Small intestine (tissue), 7 donors: Measurements from ENCODE around the gene CDC42. TPM values are rescaled to one million over a fixed set of nuclear protein-coding genes. Genes with fewer than 3 reads are reported as not detected.

Experiments
- DNase-seq, 2 donors: peaks; one replicate each; pipeline versions ENCODE4 v3.0.0 to v3.0.0-alpha.2; 2013
- FAIRE-seq: peaks from 2 replicates; lab custom pipeline; 2012; peaks lifted over from hg19 to GRCh38; lab: Jason Lieb, UNC
- H3K27ac ChIP-seq, 3 donors: one replicate each; pipeline ENCODE4 v1.5.1; 2013; ENCODE audit warnings: low read length in 2 of 3, mild to moderate bottlenecking in 2 of 3, control low read depth in 1 of 3, inconsistent platforms in 1 of 3, low read depth in 1 of 3, moderate library complexity in 1 of 3
- H3K27me3 ChIP-seq, 3 donors: one replicate each; pipeline ENCODE4 v1.6.1; 2013; ENCODE audit warnings: low read length in 3 of 3, inconsistent platforms in 1 of 3; ENCODE audit not compliant: control insufficient read depth in 3 of 3, insufficient read depth in 3 of 3
- H3K36me3 ChIP-seq, 3 donors: one replicate each; pipeline ENCODE4 v1.6.1; 2013; ENCODE audit warnings: low read length in 3 of 3, inconsistent platforms in 1 of 3, low read depth in 1 of 3, mild to moderate bottlenecking in 1 of 3, moderate library complexity in 1 of 3; ENCODE audit not compliant: control insufficient read depth in 3 of 3, insufficient read depth in 2 of 3
- H3K4me1 ChIP-seq, 3 donors: one replicate each; pipeline ENCODE4 v1.6.1; 2013; ENCODE audit warnings: low read length in 2 of 3, inconsistent platforms in 1 of 3, low read depth in 1 of 3, mild to moderate bottlenecking in 1 of 3, moderate library complexity in 1 of 3; ENCODE audit not compliant: control insufficient read depth in 3 of 3, insufficient read depth in 2 of 3
- H3K4me3 ChIP-seq, 3 donors: one replicate each; pipeline ENCODE4 v1.5.1; 2013; ENCODE audit warnings: low read length in 3 of 3, control low read depth in 1 of 3, inconsistent platforms in 1 of 3, low read depth in 1 of 3, mild to moderate bottlenecking in 1 of 3, moderate library complexity in 1 of 3
- H3K9me3 ChIP-seq, 2 donors: one replicate each; pipeline ENCODE4 v1.6.1; 2013; ENCODE audit warnings: low read depth in 1 of 2, low read length in 1 of 2; ENCODE audit not compliant: control insufficient read depth in 2 of 2, insufficient read depth in 1 of 2
- WGBS, 3 donors: extraction: QIAGEN DNeasy Blood & Tissue Kit; methylation state at CpG; one replicate each; pipeline ENCODE4 v1.1.7; 2013; 5-methylcytosine and 5-hydroxymethylcytosine counted together
- polyA plus RNA-seq, 4 donors: library from polyadenylated mRNA; stranded (reverse) in 3 of 4; unstranded in 1 of 4; fragments of 200-250 nt in 3 of 4; fragments of 120-200 nt in 1 of 4; gene quantifications; one replicate each; pipeline versions ENCODE4 v1.2.1 to v1.2.3, GENCODE V29; 2013
- donor health status: healthy with polysubstance abuse.
- donor health status: control.
- donor health status: control.
- donor health status: Bipolar disorder and iron deficiency.
- donor health status: healthy.

The CDC42 gene
- polyA plus RNA-seq, 4 donors = 175 to 255 (median 235) TPM

DNA sequence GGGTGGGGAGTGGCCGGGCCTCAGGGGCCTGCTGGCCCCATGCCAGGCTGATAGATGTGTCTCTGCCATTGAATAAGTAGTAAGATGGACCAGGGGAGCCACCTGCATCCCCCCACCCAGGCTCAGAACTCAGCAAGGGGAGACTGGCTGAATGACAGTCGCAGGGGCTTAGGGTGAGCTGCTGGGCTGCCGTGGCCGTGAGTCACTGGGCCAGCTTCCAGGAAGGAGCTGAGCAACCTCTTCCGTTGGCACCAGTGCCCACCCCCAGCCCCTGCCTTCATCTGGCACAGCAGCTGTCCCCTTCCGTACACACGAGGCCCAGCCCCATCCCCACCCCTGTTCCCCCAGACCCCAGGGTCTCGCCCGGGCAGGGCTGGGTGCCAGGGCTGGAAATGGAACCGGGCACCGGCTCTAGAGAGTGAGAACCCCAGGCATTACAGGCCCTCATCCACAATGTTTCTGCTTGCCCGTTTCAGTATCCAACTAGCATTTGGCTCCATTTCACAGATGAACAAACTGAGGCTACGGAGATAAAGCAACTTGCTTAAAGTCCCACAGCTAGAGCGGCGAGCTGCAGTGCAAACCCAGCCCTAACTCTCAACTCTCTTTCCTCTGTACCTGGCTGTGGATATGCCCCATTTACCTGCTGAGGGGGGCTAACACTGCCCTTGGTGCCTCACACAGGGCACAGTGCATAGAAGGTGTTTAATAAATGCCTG lies 80.2 kb downstream of the CDC42 start:
- no peaks in the 10 kb centered on the region for H3K36me3 ChIP-seq
- WGBS, 3 donors = 69 to 72% (median 70%) methylated on average over 13 to 15 of the region's 15 CpGs
- H3K27me3 ChIP-seq = peaks cover 0 to 14% (median 0%) of the 10 kb centered on the region in 3 donors
- H3K4me3 ChIP-seq = no peak overlapping the region
- no peak overlapping the region for H3K27ac ChIP-seq
- DNase-seq (no peak), FAIRE-seq (no peak)
- H3K4me1 ChIP-seq = no peaks in the 10 kb centered on the region
- no peaks in the 10 kb centered on the region for H3K9me3 ChIP-seq

DNA sequence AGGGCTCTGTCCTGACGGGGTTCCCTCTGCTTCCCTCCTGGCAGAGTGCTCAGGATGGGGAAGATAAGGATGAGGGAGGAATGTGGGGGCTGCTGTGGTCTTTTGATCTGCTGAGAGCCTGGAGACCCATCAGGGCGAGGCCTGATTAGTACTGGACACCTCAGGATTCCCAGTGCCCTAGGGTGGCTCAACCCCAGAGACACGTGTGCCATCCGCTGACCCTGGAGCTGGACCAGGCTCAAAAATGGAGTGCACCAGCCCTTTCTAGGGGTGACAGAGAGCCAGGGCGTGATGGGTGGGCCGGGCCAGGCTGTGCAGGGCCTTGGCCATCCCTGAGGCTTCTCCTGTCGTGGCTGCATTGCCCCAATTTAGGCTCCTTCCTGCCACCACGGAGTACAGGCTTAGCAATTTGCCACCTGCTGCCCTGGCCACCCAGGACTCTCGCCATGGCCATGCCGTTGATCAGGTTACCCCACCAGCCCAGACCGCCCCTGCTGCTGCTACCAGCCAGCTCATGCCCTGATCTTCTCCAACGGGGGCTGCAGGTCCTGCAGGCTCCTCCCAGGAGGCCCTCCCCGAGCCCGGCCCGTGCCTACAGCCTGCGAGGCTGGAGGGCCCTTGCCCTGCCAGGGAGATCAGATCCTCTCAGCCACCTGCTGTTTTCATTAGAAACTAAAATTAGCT lies 80.9 kb downstream of the CDC42 start:
- 59 to 72% (median 69%) methylated on average over 16 of the region's 16 CpGs for WGBS, 3 donors

DNA sequence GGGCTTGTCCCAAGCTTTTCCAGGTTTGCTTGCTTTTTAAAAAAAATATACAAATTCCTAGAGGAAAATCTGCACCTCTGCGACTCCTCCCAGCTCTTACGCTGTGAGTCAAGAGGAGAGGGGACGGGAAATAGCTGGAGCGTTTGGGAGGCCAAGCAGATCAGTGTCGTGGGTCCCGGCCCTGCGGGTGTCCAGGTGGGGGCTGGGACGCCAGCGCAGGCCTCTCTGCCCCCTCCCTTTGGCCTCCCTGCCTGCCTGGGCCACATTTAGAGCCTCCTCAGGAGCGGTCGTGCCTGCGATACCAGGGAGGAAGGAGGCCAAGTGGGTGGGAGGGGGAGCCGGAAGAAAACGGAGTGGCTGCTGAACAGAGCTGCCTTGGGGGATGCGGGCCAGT lies 81.4 kb downstream of the CDC42 start:
- DNase-seq = no peak
- Histone ChIP-seq H3K27me3 (peaks cover 0 to 19% (median 0%) of the 10 kb centered on the region in 3 donors), H3K36me3 (no peaks in the 10 kb centered on the region), H3K9me3 (no peaks in the 10 kb centered on the region), H3K27ac (no peak overlapping the region), H3K4me1 (no peaks in the 10 kb centered on the region), H3K4me3 (no peak overlapping the region)
- FAIRE-seq = no peak
- 40 to 68% (median 67%) methylated on average over 15 of the region's 15 CpGs for WGBS, 3 donors

More for the DNA sequence above, 80.9 kb downstream of the CDC42 start:
- FAIRE-seq (no peak), DNase-seq (no peak)
- Histone ChIP-seq H3K4me3 (no peak overlapping the region), H3K4me1 (no peaks in the 10 kb centered on the region), H3K36me3 (no peaks in the 10 kb centered on the region), H3K27ac (no peak overlapping the region), H3K27me3 (peaks cover 0 to 14% (median 0%) of the 10 kb centered on the region in 3 donors), H3K9me3 (no peaks in the 10 kb centered on the region)

DNA sequence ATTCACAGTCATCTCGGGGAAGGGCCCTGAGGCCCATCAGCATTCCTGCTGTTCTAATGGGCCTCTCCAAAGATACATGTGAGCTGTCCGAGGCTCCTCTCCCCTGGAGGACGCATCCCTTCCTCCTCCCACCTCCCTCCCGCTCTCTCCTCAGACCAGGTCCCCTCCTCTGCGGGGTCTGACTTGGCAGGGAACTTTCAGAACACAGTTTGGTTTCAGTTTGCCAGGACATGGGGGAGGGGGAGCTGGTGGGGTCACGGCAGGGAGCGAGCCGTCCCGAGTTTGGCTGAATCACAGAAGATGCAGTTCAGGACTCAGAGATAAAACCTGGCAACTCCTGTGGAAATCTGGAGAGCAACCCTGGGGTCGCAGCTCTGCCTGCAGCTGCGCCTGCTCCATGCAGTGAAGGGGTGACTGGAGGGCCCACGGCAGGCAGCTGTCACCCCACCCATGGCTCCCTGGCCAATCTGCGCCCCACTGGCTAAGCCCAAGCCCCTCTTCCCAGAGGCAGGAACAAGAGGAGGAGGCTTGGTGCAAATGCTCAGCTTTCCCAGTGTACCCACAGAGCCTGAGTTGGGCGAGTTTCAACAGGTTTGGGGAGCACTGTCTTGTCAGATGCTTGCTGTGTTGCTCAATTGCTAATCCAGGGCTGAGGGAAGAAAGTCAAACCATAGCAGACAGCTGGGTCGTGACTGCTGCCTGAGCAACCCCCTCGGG lies 84.7 kb downstream of the CDC42 start:
- Histone ChIP-seq H3K9me3 (no peaks in the 10 kb centered on the region), H3K27me3 (peaks cover 0 to 47% (median 0%) of the 10 kb centered on the region in 3 donors), H3K4me1 (peaks cover 0 to 5% (median 0%) of the 10 kb centered on the region in 3 donors), H3K27ac (no peak overlapping the region), H3K4me3 (no peak overlapping the region), H3K36me3 (peaks cover 0 to 3% (median 0%) of the 10 kb centered on the region in 3 donors)
- WGBS, 3 donors = 62 to 83% (median 82%) methylated on average over 16 of the region's 16 CpGs
- FAIRE-seq = no peak
- DNase-seq = peak in 1 of 2 donors; percentile 17

DNA sequence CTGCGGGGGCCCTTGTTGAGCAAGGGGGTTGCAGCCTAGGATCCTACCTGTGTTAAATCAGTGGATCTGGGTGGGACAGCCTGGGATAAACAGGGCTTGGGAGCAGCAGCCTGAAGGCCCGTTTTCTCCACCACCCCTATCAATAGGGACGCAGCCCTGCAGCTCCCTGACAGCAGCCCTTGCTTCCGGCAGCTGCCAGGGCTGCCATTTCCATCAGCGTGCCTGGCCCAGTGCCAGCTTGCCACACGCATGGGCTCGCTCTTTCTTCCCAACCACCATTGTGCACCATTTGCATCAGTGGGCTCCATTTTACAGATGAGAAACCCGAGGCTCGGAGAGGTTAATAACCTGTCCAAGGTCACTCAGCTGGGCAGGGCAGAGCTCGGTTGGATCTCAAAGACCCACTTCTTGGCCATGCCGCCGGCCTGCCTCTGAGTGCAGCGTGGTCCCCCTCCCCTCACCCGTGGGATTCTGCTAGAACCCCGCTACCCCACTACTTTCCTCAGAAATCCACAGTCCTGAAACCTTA lies 86.6 kb downstream of the CDC42 start:
- 53 to 80% (median 72%) methylated on average over 15 of the region's 15 CpGs for WGBS, 3 donors
- Histone ChIP-seq H3K4me1 (peaks cover 0 to 9% (median 0%) of the 10 kb centered on the region in 3 donors), H3K36me3 (peaks cover 0 to 3% (median 0%) of the 10 kb centered on the region in 3 donors), H3K4me3 (no peak overlapping the region), H3K27me3 (peaks cover 0 to 49% (median 4%) of the 10 kb centered on the region in 3 donors), H3K9me3 (no peaks in the 10 kb centered on the region), H3K27ac (no peak overlapping the region)
- DNase-seq (no peak), FAIRE-seq (no peak)

DNA sequence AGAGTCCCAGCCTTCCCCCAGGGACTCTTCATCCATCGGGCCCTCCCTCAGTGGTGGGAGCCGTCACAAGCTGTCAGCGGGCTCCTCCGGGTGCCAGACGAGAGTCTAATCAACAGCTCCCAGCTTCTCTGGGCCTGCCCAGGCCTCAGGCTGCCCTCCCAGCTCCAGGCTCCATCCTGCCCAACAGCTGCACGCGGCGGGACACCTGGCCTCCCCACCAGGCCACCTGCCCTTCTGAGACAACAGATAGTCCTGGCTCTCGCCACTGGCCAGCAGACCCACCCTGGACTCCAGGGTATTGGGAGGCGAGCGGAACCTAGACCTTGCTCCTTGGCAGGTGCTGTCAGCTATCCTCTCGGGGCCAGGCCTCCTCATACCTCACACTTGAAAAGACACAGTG lies 87.3 kb downstream of the CDC42 start:
- H3K9me3 ChIP-seq = no peaks in the 10 kb centered on the region
- peaks cover 0 to 3% (median 0%) of the 10 kb centered on the region in 3 donors for H3K36me3 ChIP-seq
- H3K27me3 ChIP-seq = peaks cover 0 to 50% (median 4%) of the 10 kb centered on the region in 3 donors
- WGBS, 3 donors = 55 to 83% (median 74%) methylated on average over 12 of the region's 12 CpGs
- no peak overlapping the region for H3K27ac ChIP-seq
- DNase-seq = no peak
- H3K4me3 ChIP-seq = no peak overlapping the region
- H3K4me1 ChIP-seq = peaks cover 0 to 9% (median 0%) of the 10 kb centered on the region in 3 donors
- no peak for FAIRE-seq
